HepG2 (cell line): ENCODE results near the gene MORN3. TPM values are rescaled to one million over a fixed set of nuclear protein-coding genes. Genes with fewer than 3 reads are reported as not detected.

Source experiments
- ATF7-NPFF ChIP-seq: sonication (generic); formaldehyde crosslinking; IDR thresholded peaks from 2 replicates; pipeline ENCODE4 v1.8.1; 2023; ENCODE audit warnings: mild to moderate bottlenecking, low read depth, missing genetic modification reagents, moderate library complexity
- DMAP1 ChIP-seq: IDR thresholded peaks from 2 replicates; pipeline ENCODE4 v1.6.1; 2016
- DNMT3B ChIP-seq: conservative IDR thresholded peaks from 2 replicates; pipeline ENCODE4 v1.6.1; 2016; ENCODE audit warnings: missing biosample characterization, control low read depth
- E2F2 ChIP-seq: sonication (generic); formaldehyde crosslinking; IDR thresholded peaks from 2 replicates; pipeline ENCODE4 v1.4.0; 2020; ENCODE audit warnings: missing genetic modification reagents, borderline replicate concordance
- NCOR1 ChIP-seq: fragments of 200-600 bp; sonication (generic); IDR thresholded peaks from 2 replicates; pipeline ENCODE4 v1.7.0; 2017; ENCODE audit warnings: antibody characterized with exemption, low read length, borderline replicate concordance
- NFYC ChIP-seq: IDR thresholded peaks from 2 replicates; pipeline ENCODE4 v1.6.1; 2016; ENCODE audit warnings: missing genetic modification reagents, missing compliant biosample characterization
- POLR2AphosphoS5 ChIP-seq: IDR thresholded peaks from 2 replicates; pipeline ENCODE4 v1.6.1; 2012; ENCODE audit warnings: low read depth, low read length
- PPARG ChIP-seq: conservative IDR thresholded peaks from 2 replicates; pipeline ENCODE4 v1.6.1; 2016; ENCODE audit warnings: missing biosample characterization, missing genetic modification reagents
- SAP130 ChIP-seq: IDR thresholded peaks from 2 replicates; pipeline ENCODE4 v1.6.1; 2016; ENCODE audit warnings: low read depth
- ZFP41 ChIP-seq: sonication (generic); formaldehyde crosslinking; IDR thresholded peaks from 2 replicates; pipeline ENCODE4 v1.4.0; 2020; ENCODE audit warnings: mild to moderate bottlenecking, missing genetic modification reagents, borderline replicate concordance
- ZNF34 ChIP-seq: sonication (generic); formaldehyde crosslinking; IDR thresholded peaks from 2 replicates; pipeline ENCODE4 v1.4.0; 2020; ENCODE audit warnings: mild to moderate bottlenecking, missing genetic modification reagents, borderline replicate concordance
- ZNF749 ChIP-seq: sonication (generic); formaldehyde crosslinking; IDR thresholded peaks from 2 replicates; pipeline ENCODE4 v1.8.0; 2022; ENCODE audit warnings: mild to moderate bottlenecking, missing genetic modification reagents, moderate library complexity, borderline replicate concordance
- ZSCAN31 ChIP-seq: sonication (generic); formaldehyde crosslinking; IDR thresholded peaks from 2 replicates; pipeline ENCODE4 v1.5.0; 2020; ENCODE audit warnings: low read depth, mild to moderate bottlenecking, missing genetic modification reagents
- polyA plus RNA-seq, 8 experiments: library from polyadenylated mRNA; depleted of rRNA in 3 of 8; stranded (reverse) in 7 of 8; unstranded in 1 of 8; fragments of >200 nt; fragmentation: Illumina TruSeq in 4 of 8; extraction: Trizol in 4 of 8; gene quantifications; 2 replicates each; pipeline versions ENCODE4 v1.2.1 to v1.2.3, GENCODE V29; 2011 to 2016; ENCODE audit warnings: low read depth in 4 of 8, missing spikeins in 1 of 8, mixed read lengths in 1 of 8; ENCODE audit not compliant: insufficient read depth in 1 of 8
- total RNA-seq, 5 experiments: library from RNA; depleted of rRNA; stranded (reverse); fragments of >200 nt; fragmentation: Illumina TruSeq; extraction: Trizol; gene quantifications; 2 replicates each; pipeline ENCODE4 v1.2.3, GENCODE V29; 2016; ENCODE audit warnings: low read depth in 1 of 5
- TF ChIP-seq, protein P1 (sequence below): sonication (generic); formaldehyde crosslinking; IDR thresholded peaks from 2 replicates; pipeline ENCODE4 v1.5.0; 2020; ENCODE audit warnings: mild to moderate bottlenecking, missing genetic modification reagents, borderline replicate concordance
- TF ChIP-seq, protein P2 (sequence below): sonication (generic); formaldehyde crosslinking; IDR thresholded peaks from 2 replicates; pipeline ENCODE4 v1.5.0; 2020; ENCODE audit warnings: missing genetic modification reagents

MORN3 gene
- total and polyA plus RNA-seq, 2 of the 13 experiments (the other 11 are each of a cell fraction or from before 2014, with no cell fraction given) = 1.1 to 2.0 TPM

- TF ChIP-seq NCOR1 = no peak
- no peak for TF ChIP-seq DNMT3B (CRISPR knock-in tag)
- TF ChIP-seq ZNF34 (CRISPR knock-in tag) = 0 out of 2 replicates have a peak, but pooled peaks have one; percentile 79
- no peak for TF ChIP-seq NFYC (CRISPR knock-in tag)
- TF ChIP-seq, protein P1, sequence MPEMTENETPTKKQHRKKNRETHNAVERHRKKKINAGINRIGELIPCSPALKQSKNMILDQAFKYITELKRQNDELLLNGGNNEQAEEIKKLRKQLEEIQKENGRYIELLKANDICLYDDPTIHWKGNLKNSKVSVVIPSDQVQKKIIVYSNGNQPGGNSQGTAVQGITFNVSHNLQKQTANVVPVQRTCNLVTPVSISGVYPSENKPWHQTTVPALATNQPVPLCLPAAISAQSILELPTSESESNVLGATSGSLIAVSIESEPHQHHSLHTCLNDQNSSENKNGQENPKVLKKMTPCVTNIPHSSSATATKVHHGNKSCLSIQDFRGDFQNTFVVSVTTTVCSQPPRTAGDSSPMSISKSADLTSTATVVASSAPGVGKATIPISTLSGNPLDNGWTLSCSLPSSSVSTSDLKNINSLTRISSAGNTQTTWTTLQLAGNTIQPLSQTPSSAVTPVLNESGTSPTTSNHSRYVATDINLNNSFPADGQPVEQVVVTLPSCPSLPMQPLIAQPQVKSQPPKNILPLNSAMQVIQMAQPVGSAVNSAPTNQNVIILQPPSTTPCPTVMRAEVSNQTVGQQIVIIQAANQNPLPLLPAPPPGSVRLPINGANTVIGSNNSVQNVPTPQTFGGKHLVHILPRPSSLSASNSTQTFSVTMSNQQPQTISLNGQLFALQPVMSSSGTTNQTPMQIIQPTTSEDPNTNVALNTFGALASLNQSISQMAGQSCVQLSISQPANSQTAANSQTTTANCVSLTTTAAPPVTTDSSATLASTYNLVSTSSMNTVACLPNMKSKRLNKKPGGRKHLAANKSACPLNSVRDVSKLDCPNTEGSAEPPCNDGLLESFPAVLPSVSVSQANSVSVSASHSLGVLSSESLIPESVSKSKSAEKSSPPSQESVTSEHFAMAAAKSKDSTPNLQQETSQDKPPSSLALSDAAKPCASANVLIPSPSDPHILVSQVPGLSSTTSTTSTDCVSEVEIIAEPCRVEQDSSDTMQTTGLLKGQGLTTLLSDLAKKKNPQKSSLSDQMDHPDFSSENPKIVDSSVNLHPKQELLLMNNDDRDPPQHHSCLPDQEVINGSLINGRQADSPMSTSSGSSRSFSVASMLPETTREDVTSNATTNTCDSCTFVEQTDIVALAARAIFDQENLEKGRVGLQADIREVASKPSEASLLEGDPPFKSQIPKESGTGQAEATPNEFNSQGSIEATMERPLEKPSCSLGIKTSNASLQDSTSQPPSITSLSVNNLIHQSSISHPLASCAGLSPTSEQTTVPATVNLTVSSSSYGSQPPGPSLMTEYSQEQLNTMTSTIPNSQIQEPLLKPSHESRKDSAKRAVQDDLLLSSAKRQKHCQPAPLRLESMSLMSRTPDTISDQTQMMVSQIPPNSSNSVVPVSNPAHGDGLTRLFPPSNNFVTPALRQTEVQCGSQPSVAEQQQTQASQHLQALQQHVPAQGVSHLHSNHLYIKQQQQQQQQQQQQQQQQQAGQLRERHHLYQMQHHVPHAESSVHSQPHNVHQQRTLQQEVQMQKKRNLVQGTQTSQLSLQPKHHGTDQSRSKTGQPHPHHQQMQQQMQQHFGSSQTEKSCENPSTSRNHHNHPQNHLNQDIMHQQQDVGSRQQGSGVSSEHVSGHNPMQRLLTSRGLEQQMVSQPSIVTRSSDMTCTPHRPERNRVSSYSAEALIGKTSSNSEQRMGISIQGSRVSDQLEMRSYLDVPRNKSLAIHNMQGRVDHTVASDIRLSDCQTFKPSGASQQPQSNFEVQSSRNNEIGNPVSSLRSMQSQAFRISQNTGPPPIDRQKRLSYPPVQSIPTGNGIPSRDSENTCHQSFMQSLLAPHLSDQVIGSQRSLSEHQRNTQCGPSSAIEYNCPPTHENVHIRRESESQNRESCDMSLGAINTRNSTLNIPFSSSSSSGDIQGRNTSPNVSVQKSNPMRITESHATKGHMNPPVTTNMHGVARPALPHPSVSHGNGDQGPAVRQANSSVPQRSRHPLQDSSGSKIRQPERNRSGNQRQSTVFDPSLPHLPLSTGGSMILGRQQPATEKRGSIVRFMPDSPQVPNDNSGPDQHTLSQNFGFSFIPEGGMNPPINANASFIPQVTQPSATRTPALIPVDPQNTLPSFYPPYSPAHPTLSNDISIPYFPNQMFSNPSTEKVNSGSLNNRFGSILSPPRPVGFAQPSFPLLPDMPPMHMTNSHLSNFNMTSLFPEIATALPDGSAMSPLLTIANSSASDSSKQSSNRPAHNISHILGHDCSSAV (CRISPR knock-in tag) = no peak
- TF ChIP-seq, protein P2, sequence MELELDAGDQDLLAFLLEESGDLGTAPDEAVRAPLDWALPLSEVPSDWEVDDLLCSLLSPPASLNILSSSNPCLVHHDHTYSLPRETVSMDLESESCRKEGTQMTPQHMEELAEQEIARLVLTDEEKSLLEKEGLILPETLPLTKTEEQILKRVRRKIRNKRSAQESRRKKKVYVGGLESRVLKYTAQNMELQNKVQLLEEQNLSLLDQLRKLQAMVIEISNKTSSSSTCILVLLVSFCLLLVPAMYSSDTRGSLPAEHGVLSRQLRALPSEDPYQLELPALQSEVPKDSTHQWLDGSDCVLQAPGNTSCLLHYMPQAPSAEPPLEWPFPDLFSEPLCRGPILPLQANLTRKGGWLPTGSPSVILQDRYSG (CRISPR knock-in tag) = no peak
- TF ChIP-seq ATF7-NPFF (CRISPR knock-in tag) = no peak
- TF ChIP-seq SAP130 = peak; percentile 77; the same call in 1 of the 2 replicates
- no peak for TF ChIP-seq ZFP41 (CRISPR knock-in tag)
- peak; percentile 35; the same call in 1 of the 2 replicates for TF ChIP-seq ZSCAN31 (CRISPR knock-in tag)
- no peak for TF ChIP-seq E2F2 (CRISPR knock-in tag)
- TF ChIP-seq ZNF749 (CRISPR knock-in tag) = no peak
- TF ChIP-seq PPARG = 0 out of 2 replicates have a peak, but pooled peaks have one; percentile 34
- TF ChIP-seq DMAP1 (CRISPR knock-in tag) = peak; percentile 58; the same call in 1 of the 2 replicates
- peak; percentile 83 for TF ChIP-seq POLR2AphosphoS5
Measured at GRCh38 chr12:121712461-121713256, 43.2 kb upstream of the MORN3 start, which contains the start of gene TMEM120B (continued).
